Epithelial cell of esophagus (primary cell): Measurements from ENCODE around the gene SMCR8.
"Not testable (repeated sequence)": the region's sequence is repeated elsewhere in the genome, so short reads cannot be mapped to it uniquely, and the experiment has no call there.

Experiments
- DNase-seq: peaks from one replicate; pipeline ENCODE4 v3.0.0; 2010; ENCODE audit warnings: low read depth
- H3K4me3 ChIP-seq: 2 replicates; pipeline ENCODE4 v1.5.1; 2011; ENCODE audit warnings: mild to moderate bottlenecking, low read length, control low read depth
- CTCF ChIP-seq: IDR thresholded peaks from 2 replicates; pipeline ENCODE4 v1.5.1; 2011; ENCODE audit warnings: low read depth, mild to moderate bottlenecking, low read length, control low read depth, inconsistent platforms; ENCODE audit not compliant: insufficient read depth; ENCODE audit errors: missing control alignments

Gene SMCR8

GRCh38 chr17:18363101-18364049, 48.3 kb downstream of the SMCR8 start, which contains the start of gene SHMT1:
TSS of gene SHMT1 (minus strand) at chr17:18363550. CDS start at chr17:18355981, 7,569 bp downstream.
- H3K4me3 ChIP-seq = peak within 1 kb of the TSS; percentile 76
- DNase-seq = peak; percentile 94
- no peak for TF ChIP-seq CTCF

GRCh38 chr17:18364166-18364565, 49.1 kb downstream of the SMCR8 start:
- H3K4me3 ChIP-seq = no peak overlapping the region
- no peak for DNase-seq
- no peak for TF ChIP-seq CTCF

GRCh38 chr17:18368946-18369345, 53.9 kb downstream of the SMCR8 start:
- H3K4me3 ChIP-seq = no peak overlapping the region
- no peak for TF ChIP-seq CTCF
- DNase-seq = peak; percentile 70

GRCh38 chr17:18370761-18371160, 55.7 kb downstream of the SMCR8 start:
- no peak for DNase-seq
- H3K4me3 ChIP-seq = no peak overlapping the region
- TF ChIP-seq CTCF = no peak

GRCh38 chr17:18371455-18371854, 56.4 kb downstream of the SMCR8 start:
- H3K4me3 ChIP-seq = no peak overlapping the region
- no peak for DNase-seq
- TF ChIP-seq CTCF = no peak

- DNase-seq, H3K4me3 ChIP-seq: not testable (repeated sequence)
These were observed 58.1 kb downstream of the SMCR8 start for GRCh38 chr17:18373181-18373580.

GRCh38 chr17:18374216-18374615, 59.1 kb downstream of the SMCR8 start:
- no peak overlapping the region for H3K4me3 ChIP-seq
- TF ChIP-seq CTCF = no peak
- DNase-seq = no peak
